ENCODE results near the gene ZMIZ1.

Gene ZMIZ1

DNA sequence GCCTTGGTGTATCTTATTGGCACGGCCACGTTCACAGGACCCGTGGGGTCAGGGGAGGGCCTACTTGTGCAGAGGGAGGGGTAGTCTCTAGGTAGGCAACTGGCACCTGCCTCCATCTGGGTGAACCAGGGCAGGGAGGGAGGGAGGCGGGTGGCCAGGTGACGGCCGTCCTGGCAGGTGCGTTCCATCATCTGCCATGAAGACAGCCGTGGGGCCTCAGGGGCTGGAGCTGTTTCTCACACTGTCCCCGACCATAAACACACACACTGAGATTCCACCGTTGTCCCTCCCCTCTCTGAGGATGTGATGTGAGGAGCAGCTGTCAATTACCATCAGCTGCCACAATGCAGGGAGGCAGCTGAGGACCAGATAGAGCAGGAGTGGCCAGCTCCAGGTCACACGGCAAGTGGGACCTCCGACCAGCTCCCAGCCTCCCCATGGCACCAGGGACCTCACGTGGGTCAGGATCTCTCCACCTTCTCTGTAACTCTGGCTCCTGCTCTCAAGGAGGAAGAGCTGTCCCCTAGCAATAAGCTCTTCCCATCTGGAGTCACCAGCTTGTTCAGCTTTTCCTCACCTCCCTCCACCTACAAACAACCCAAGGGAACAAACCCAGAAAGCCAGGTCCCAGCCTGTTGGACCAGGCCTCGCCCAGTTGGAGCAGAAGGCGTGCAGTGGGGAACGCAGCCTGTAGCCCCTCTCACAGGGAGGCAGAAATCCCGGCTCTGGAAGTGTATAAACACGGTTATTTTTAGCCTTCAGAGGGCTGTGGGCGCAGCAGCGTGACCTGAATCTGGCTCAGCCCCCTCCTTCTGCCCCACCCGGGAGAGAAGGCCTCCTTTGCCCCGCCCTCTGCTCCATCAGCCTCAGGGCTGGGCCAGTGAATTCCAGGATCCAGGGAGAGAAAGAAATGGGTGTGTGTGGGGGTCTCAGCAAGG lies 33.1 kb downstream of the ZMIZ1 start:
- DNase-seq, result no peak

DNA sequence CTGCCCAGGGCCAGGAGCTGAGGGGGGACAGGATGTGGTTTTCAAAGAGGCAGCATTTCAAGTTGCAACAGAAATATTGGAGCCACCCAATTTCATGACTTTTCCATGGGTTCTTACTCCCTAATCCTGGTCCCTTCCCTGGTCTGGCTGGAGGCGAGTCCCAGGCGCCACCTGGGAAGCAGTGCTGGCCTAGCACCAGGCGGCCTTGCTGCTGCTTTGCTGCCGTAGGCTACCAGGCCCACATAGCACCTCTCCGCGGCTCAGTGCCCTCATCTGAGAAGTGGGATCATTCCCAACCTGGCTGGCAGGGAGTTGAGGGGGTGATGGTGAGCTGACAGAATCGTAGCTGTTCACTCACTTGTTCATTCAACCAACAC lies 33.7 kb downstream of the ZMIZ1 start:
- no peak for DNase-seq

DNA sequence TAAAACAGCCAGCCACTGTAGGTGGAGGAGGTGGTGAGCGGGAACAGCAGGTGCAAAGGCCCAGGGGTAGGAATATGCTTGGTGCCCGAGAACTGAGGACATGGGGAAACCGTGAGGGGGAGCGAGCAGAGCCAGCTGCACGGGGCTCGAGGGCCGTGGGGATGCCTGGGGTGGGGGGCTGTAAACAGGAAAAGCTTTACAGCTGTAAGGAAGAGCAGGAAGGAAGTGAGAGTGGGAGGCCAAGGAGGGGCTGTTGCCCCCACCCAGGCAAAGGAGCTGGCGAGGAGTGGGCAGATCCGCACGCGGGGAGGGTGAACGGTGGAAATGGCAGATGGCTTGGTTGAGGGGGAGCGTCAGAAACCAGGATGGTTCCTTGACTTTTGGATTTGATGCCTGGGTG lies 34.4 kb downstream of the ZMIZ1 start:
- no peak for DNase-seq

DNA sequence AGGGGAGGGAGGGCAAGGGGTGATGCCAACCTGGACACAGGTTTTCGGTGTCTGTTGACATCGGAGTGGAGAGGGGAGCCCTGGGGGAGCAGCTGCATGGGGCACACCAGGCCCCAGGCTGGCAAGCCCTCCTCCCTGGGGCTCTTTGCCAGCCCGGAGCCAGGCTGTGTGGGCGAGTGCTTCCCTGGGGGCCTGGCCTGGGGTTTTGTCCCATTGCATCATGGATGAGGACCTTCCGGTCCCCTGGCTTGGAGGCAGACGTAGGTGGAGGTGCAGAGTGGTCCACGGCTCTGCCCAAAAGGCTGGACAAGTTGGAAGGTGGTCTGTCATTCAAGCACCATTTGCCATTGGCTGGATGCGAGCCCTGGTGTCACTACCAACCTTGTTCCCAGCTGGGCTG lies 34.8 kb downstream of the ZMIZ1 start:
- DNase-seq, result no peak

DNA sequence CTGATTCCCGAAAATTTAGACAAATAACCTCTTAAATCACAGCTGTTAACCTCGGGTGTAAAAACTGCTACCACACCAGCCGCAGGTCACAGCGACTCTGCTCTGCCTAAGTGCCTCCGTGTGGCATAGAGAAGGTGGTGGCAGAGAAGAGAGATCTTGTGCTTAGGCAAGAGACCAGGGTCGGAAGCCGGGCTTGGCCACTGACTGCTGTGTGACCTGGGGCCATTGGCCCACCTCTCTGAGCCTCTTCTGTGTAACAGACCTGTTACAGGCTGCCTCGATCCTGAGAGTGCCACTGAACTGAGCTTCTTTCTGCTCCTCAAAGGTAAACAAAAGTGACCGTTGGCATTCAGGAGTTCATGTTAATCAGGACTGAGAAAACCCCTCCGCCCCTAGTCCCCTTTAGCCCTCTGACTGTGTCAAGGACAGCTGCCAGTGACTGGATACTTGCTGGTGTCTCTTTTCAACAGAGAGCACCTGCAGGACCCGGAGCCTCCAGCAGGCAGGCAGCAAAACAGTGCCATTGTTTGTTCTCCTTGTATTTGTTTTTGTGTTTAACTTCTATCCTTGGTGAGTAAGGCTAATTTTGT lies 36.5 kb downstream of the ZMIZ1 start:
- DNase-seq, result no peak

DNA sequence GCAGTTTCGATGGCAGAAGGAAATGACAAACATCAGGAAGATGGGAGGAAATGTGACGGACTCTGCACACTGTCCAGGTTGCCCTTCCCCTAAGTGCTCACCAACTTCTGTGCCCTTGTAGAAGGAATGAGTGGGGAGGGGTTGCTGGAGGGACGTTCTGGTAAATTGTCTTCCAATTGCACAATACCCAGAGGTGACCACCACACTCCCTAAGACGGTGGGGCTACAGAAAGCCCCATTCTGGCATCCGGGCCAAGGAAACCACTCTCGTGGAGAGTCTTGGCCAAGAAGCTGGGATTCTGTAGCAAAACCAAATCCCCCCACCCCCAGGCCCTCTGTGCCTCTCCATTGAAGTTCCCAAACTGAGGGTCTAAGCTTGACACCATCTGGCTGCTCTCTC lies 37.1 kb downstream of the ZMIZ1 start:
- no peak for DNase-seq

DNA sequence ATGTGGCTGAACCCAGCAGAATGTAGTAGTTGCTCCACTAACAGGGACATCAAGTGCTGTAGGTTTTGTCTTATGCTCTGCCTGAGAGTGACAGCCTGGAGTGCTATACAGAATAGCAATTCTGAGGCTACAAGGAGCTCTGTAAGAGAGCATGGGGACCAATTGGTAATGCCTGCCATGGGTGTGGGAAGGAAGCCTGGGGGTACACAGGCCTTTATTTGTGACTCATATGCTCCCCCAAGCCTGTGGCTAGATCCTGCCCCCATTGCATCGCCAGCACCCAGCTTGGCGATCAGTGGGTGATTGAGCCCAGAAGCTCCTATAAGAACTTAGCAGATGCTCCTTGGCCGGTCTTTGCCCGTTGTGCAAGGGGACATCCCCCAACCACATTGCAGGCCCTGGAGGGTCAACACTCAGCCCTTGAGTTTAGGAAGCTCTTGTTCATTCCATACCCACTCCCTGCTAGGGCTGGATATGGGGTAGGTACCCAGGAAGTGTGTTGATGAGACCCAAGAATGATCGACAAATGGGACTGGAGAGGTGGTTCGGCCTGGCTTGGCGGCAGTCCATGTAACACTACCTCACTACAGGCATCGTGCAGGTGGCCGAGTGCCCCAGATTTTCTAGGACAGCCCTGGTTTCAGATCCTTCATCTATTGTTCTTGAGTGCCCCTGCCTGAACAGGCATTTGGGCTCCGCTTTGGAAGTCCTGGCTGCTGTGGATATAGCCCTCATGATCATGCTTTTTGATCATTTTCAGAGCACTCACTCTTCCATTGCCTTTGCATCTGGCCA lies 37.7 kb downstream of the ZMIZ1 start:
- no peak for DNase-seq

DNA sequence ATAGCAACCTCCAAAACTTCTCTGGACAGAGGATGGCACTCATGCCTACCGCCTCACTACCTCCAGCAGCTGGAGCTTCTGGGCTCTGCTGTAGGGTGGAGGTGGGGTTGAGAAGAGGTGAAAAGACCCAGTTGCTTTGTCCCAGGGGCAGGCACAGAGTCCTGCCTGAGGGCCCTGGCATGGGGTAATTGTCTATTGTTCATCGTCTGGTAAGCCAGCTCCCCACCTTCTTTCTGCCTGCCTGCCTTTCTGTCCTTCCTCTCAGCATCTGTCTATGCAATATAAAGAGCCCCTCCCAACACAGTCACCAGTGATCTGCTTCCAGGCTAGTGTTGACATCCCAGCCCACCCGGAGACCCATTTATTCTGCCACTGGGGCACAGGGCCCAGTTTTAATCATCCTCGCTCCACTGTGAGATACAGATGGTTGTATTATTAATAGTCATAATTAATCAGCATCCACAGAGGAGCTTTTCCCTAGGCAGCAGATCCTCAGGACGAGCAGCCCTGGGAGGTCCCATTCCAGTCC lies 39.0 kb downstream of the ZMIZ1 start:
- DNase-seq, result no peak

DNA sequence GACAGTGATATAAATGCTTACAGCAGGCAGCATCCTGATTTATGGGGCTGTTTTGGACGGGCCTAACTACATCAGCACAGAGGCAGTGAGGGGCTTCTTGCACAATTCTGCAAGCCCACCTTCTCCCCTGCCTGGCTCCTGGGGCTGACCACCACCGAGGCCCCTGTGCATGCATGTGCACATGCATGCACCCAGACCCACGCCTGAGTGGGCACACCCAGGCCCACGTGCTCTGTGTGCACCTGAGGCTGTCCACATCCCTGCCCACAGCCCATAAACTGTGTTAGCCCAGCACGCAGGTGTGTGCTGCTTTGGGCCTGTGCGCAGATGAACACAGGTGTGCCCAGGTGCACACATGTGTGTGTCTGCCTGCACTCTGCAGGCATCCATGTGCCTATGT lies 40.0 kb downstream of the ZMIZ1 start:
- DNase-seq, result no peak

DNA sequence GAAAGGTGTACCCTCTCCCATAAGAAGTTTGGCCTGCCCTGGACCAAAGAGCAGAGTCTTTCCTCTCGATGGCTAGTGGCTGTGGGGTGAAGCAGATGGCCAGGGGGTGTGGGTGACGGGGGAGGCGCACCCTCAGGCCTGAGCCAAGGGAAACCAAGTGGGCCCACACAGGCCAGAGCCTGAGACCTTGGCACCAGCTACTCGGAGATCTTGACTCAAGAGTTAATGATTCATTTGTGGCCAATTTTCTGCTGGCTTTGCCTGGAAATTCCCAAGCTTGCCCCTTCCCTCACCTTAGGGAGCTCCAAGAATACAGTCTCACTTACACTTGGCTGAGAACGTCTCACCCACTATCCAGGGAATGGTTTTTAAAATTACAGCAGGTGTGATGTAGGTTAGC lies 42.7 kb downstream of the ZMIZ1 start:
- no peak for DNase-seq

DNA sequence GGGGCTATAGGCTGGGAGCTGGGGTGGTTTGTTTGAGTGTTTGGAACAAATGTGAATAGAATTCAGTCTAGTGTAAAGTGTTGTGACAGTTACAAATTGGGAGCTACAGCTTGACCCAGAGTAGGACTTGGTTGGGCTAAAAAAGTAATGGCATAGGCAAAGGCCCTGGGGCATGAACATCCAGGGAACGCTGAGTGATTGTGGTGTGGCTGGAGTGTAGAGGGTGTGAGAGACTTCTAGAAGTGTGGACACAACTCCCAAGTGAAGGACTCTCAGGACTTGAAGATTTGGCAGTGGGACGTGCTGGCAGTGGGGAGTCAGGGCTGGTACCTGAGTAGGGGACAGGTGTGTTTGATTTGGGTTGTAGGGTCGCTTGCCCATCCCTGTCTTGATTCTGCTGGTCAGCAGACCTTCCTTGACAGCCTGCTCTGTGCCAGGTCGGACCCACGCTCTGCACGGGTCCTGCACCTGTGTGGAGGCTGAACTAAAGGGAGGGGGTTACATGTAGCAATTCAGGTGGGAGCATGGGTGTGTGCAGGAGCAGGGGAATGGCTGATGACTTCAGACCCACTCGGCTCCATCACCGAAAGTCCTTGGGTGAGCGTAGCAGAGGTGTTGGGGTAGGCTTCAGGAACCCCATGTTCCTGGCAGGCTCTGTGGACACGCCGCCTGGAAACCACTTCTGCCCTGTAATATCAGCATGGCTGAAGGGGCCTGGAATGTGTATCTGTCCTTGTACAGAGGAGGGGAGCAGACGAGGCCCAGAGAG lies 43.3 kb downstream of the ZMIZ1 start:
- no peak for DNase-seq

DNA sequence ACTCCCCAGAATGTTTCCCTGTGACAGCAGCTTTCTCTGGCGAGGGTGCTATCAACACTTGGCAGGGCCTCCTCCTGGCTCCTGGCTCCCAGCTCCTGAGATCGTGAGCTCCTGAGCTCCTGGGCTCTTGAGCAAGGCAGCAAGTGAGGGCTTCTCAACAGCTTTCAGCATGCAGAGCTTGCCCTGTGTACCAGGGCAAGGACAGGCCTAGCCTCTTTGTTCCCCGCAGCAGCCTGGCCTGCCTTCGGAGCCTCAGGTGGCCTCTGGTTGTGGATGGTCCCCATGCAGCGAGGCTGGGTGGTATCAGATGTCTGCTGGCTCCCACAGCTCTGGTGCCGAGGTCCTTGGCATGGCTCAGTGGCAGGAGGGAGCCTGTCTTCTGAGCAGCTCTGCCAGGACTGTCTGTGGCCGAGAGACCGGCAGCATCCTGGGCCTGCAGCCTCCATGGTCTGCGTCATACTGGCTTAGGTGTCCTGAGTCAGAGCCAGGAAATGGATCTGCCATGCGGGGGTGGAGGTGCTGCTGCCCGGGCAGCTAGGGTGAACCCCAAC lies 44.2 kb downstream of the ZMIZ1 start:
- DNase-seq, result no peak

DNA sequence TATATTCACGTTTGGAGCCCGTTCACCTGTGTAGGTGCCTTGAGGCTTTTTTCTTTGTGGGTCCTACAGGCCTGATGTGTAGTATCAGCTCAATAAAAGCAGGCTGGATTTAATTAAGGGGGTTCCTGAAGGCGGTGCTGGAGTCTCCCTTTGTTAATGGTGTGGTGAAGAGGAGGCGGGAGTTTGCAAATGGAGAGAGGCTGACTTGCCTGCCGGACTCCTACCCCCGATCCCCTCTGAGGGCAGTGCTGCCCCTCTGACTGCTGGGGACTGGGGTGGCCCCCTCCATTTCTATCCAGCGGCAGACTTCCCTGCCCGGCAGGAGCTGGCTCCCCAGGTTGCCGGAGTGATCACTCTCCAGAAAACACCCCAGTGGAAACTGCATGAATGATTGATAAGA lies 45.1 kb downstream of the ZMIZ1 start:
- no peak for DNase-seq

DNA sequence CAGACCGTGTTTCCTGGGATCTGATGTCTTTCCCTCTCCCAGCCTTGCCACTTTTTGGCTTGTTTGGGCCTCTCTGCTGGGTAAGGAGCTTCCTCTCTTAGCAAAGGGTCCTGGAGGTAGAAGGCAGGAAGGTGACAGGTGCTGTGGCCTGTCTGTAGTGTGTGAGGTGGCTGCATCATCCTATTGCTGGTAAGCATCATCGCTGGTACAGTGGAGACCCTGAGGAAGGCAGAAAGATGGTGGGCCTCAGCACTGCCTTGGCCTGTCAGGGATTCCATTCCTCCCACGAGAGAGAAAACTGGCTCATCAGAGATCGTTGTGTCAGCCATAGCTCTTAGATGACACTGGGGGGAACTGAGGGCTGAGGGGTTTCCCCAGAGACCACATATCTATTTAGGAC lies 46.5 kb downstream of the ZMIZ1 start:
- no peak for DNase-seq

DNA sequence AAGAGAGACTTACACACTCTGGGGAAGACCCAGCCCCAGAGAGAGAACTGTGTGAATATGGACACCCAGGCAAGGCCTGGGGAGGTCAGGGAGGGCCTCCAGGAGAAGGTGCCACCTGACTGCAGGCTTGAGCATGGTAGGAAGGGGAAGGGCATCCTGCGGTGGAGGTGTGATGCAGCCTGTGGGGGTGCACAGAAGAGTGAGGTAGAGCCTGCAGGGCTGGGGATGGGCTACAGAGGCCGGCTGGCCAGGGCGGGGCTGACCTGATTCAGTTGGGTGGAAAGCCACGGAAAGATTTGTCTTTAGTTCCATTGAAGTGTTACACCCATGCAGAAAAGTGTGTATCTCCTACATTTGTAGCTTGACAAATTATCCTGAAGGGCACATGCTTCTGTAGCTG lies 47.6 kb downstream of the ZMIZ1 start:
- DNase-seq, result no peak

DNA sequence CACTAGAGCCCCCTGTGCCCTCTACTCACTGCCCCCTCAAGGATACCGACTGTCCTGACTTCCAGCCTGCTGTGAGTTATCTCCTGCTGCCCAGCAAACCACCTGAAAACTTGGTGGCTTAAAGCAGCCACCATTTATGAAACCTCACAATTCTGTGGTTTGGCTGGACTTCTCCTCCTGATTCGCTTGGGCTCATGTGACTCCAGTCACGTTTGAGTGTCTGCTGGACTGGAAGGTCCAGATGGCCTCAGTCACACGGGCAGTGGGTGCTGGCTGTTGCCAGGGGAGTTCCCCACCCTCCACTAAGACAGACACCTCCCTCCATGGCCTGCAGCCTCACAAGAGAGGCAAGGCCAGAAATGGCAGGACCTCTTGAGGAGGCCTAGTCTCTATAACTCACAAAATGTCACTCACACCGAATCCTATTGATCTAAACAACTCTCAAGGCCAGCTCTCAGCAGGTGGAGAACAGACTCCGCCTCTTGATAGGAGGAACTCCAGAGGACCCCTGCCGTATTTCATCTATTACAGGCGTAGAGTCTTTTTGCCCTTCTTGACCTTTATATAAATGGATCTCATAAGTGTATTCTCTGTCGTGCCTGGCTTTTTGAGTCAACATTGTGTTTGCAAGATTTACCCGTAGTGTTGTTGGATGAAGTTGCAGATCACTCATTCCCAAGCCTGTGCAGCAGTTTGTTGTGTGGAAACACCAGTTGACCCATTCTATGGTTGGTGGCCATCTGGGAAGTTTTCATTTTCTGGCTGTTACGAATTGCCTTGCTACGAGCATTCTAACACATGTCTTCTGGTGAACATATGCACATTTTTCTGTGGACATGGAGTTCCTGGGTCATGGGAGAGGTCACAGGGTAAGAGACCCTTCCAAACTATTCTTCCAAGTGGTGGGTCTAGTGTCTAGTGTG lies 48.3 kb downstream of the ZMIZ1 start:
- DNase-seq, result no peak

DNA sequence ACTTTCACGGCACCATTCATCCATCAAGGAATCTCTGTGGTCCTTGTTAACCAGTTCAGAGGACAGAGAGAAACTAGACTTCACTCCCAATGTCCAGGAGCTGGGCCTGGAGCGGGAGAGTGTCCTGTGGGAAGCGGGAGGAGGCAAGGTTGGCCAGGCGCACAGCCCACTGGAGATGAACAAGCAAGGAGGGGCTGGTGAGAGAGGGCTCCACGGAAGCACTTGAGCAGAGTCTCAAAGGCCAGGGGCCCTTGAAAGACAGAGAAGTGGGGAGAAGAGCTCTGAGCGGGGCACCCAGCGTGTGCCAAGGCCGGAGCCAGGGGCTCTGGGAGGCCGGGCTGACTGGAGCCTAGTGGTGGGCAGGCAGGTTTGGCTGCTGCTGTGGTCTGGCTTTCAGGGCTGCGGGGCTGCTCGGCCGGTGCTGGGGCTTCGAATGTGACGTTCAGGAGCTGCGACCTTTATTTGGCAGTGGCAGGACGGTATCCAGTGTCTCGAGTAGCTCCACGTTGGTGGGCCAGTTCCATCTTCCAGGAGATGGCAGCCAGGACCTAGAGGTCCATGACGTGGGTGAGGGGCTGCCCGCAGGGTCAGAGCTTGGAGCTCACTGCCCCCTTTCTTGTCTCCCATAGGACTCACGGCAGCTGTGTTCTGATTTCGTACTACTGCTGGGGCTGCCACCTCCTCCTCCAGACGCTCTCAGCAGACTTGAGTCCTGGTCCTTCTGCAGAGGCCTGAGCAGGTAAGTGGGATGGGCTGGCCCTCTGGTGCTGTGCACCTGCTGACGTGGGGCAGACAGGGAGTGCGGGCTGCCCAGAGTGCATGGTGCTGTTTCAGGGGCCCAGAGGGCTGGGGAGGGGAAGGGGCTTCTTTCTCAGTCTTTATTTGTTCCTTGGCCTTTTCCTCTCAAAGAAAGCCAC lies 49.8 kb downstream of the ZMIZ1 start:
- no peak for DNase-seq

DNA sequence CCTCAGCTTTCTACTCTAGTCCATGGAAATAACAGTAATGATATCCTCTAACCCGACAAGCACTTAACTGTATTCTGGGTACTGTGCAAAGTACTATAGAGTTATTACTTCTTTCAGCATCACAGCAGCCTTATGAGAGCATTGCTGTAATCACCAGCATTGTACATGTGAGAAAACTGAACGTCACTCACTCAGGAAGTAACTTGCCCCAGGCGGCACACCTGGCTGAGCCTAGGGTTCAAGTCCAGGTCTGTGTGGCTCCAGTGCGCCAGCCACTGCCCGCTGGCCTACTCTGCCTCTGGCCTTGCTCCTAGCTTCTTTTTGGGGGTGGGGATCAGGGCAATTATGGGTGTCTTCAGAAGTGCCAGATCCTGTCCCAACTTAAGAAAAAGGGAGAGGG lies 50.5 kb downstream of the ZMIZ1 start:
- no peak for DNase-seq

DNA sequence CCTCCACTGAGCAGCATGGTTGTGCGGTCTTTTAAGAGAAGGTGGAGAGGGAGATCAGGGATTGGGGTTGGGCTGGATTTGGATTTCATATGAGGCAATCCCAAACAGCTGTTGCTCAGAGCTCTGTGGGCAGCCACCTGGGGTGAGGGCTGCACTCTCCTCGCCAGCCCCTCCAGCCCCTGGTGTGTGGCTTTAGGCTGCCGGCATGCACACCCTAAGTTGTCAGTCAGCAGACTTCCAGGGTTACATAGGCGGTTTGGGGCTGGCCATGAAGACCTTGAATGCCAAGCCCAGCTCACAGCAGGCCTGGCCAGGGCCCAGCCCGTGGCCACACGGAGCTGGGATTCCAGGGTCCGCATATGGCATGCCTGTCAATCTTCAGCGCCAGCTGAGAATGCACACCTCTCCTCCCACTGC lies 54.8 kb downstream of the ZMIZ1 start:
- DNase-seq, result no peak

DNA sequence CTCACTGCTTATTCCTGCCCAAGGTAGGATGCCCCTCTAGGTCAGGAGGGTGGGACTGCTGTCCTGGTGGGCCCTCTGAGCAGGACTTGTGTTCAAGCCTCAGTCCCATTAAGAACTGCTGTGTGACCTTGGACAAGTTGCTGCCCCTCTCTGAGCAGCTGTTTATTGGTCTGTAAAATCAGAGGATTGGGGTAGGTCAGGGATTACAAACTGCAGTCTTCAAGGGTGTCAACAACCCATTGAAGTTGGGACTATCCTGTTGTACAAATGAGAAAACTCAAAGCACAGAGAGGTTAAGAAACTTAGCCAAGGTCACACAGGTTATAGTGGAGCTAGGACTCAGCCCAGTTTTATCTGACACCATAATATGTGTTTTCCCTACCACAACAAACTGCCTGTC lies 55.3 kb downstream of the ZMIZ1 start:
- no peak for DNase-seq

Measured in activated T-cell treated with anti-CD3 and anti-CD28 coated beads, Interleukin-2, amount 50 U/mL, for 48 hours (primary cell).